Stimulated activated CD4-positive, alpha-beta T cell treated with anti-CD3 and anti-CD28 coated beads, Interleukin-1b, Interleukin-23, amount 100 ng/mL, for 4 hours (primary cell): Measurements from ENCODE around the gene SRGAP3.

ENCODE experiments used
- DNase-seq, 2 donors: peaks; one replicate each; pipeline ENCODE4 v3.0.0-alpha.2; 2020; ENCODE audit warnings: low read depth in 2 of 2

The SRGAP3 gene

GRCh38 chr3:8968375-8968882 lies 281.0 kb downstream of the SRGAP3 start:
- DNase-seq, result no peak

- DNase-seq, result no peak
These were observed 281.9 kb downstream of the SRGAP3 start for GRCh38 chr3:8967553-8967952.

- DNase-seq, result no peak
These were observed 282.6 kb downstream of the SRGAP3 start for GRCh38 chr3:8966820-8967348.

- DNase-seq, result no peak
These were observed 283.2 kb downstream of the SRGAP3 start for GRCh38 chr3:8966150-8966819.

- no peak for DNase-seq
These were observed 284.7 kb downstream of the SRGAP3 start for GRCh38 chr3:8964436-8965370.

- DNase-seq, result peak; percentile 84 to 87
These were observed 286.2 kb downstream of the SRGAP3 start, which contains the start of gene RAD18 for GRCh38 chr3:8963137-8963853. Gene RAD18, minus strand, starts transcription at chr3:8963472. Its CDS starts 87 bp downstream, at chr3:8963385.

- no peak for DNase-seq
These were observed 287.1 kb downstream of the SRGAP3 start for GRCh38 chr3:8962226-8962861.

GRCh38 chr3:8959668-8960067 lies 289.8 kb downstream of the SRGAP3 start:
- no peak for DNase-seq

GRCh38 chr3:8954938-8955763 lies 294.3 kb downstream of the SRGAP3 start:
- no peak for DNase-seq

- no peak for DNase-seq
These were observed 296.1 kb downstream of the SRGAP3 start for GRCh38 chr3:8953313-8953712.

- no peak for DNase-seq
These were observed 297.3 kb downstream of the SRGAP3 start for GRCh38 chr3:8952130-8952529.

GRCh38 chr3:8945890-8946600 lies 303.4 kb downstream of the SRGAP3 start:
- DNase-seq, result no peak

- no peak for DNase-seq
These were observed 306.5 kb downstream of the SRGAP3 start for GRCh38 chr3:8942746-8943488.

- no peak for DNase-seq
These were observed 307.3 kb downstream of the SRGAP3 start for GRCh38 chr3:8942115-8942514.

- no peak for DNase-seq
These were observed 311.4 kb downstream of the SRGAP3 start for GRCh38 chr3:8938021-8938420.

- DNase-seq, result no peak
These were observed 312.1 kb downstream of the SRGAP3 start for GRCh38 chr3:8937064-8938020.

- DNase-seq, result no peak
These were observed 316.9 kb downstream of the SRGAP3 start for GRCh38 chr3:8932507-8932906.

GRCh38 chr3:8931342-8931741 lies 318.1 kb downstream of the SRGAP3 start:
- DNase-seq, result no peak
